Lower leg skin (tissue), 4 donors: ENCODE data around the gene TCHP. TPM values are rescaled to one million over a fixed set of nuclear protein-coding genes. Genes with fewer than 3 reads are reported as not detected.

ENCODE experiments used
- DNase-seq, 2 donors: peaks; one replicate each; pipeline ENCODE4 v3.0.0-alpha.2; 2019; ENCODE audit warnings: low spot score in 2 of 2
- H3K4me3 ChIP-seq: fragments of 200-600 bp; sonication (generic); 2 replicates; pipeline ENCODE4 v1.5.1; 2017; ENCODE audit warnings: mild to moderate bottlenecking, low read depth; ENCODE audit not compliant: poor library complexity, severe bottlenecking
- CTCF ChIP-seq, 3 donors: fragments of 450-650 bp; IDR thresholded peaks; one replicate each; pipeline ENCODE4 v1.5.1; 2016; ENCODE audit warnings: antibody characterized with exemption in 3 of 3, mild to moderate bottlenecking in 3 of 3, moderate library complexity in 2 of 3
- POLR2A ChIP-seq, 2 donors: fragments of 450-650 bp; IDR thresholded peaks; one replicate each; pipeline ENCODE4 v1.6.1; 2016 to 2017; ENCODE audit warnings: antibody characterized with exemption in 2 of 2, mild to moderate bottlenecking in 1 of 2, moderate library complexity in 1 of 2
- WGBS, 2 donors: methylation state at CpG; one replicate each; pipeline ENCODE4 v1.1.5; 2018; 5-methylcytosine and 5-hydroxymethylcytosine counted together
- intact Hi-C: fragments of 100-400 bp; cut with DNase I; formaldehyde crosslinking; loops from one replicate; pipeline ENCODE4 v1.15.0; 2023; ENCODE audit warnings: low total_unique reads
- total RNA-seq, 4 donors: library from RNA; depleted of rRNA; stranded (reverse); fragments of >200 nt; gene quantifications; one replicate each; pipeline ENCODE4 v1.1.0, GENCODE V29; 2016

The TCHP gene
- total RNA-seq, 4 donors from 2014 or later = 28.3 to 61.5 (median 36.3) TPM

- no peak for DNase-seq
- WGBS, 2 donors = 63 to 73% methylated on average over 3 of the region's 3 CpGs
- H3K4me3 ChIP-seq = no peak overlapping the region
- intact Hi-C loops = no loop called here
- no peak for TF ChIP-seq CTCF (IDR thresholded peaks at IDR 0.05)
- TF ChIP-seq POLR2A (IDR thresholded peaks at IDR 0.05) = no peak
These were observed 21.8 kb upstream of the TCHP start for GRCh38 chr12:109878247-109878625.

GRCh38 chr12:109878749-109879148, 21.3 kb upstream of the TCHP start:
- WGBS, 2 donors = 29 to 54% methylated on average over 7 of the region's 7 CpGs
- no peak for DNase-seq

GRCh38 chr12:109879351-109880042, 20.6 kb upstream of the TCHP start:
- intact Hi-C loops = no loop called here
- no peak for DNase-seq
- H3K4me3 ChIP-seq = peak overlapping the region; percentile 39
- 1 to 2% methylated on average over 13 of the region's 13 CpGs for WGBS, 2 donors
- TF ChIP-seq CTCF (IDR thresholded peaks at IDR 0.05) (no peak), POLR2A (IDR thresholded peaks at IDR 0.05) (no peak)

More at GRCh38 chr12:109878749-109879148, 21.3 kb upstream of the TCHP start:
- no peak for TF ChIP-seq CTCF (IDR thresholded peaks at IDR 0.05)
- intact Hi-C loops = no loop called here
- H3K4me3 ChIP-seq = peak overlapping the region; percentile 39

- peak within 1 kb of the TSS; percentile 39 for H3K4me3 ChIP-seq
- DNase-seq = peak; percentile 67 to 96
- intact Hi-C loops = no loop called here
- no peak for TF ChIP-seq POLR2A (IDR thresholded peaks at IDR 0.05)
- WGBS, 2 donors = 0 to 1% methylated on average over 20 to 34 of the region's 92 CpGs
These were observed 19.8 kb upstream of the TCHP start, which contains the start of gene GLTP for GRCh38 chr12:109880043-109880931. GLTP (minus strand) TSS chr12:109880541; CDS start chr12:109880374, 167 bp downstream.

GRCh38 chr12:109880938-109881337, 19.1 kb upstream of the TCHP start:
- intact Hi-C loops = no loop called here
- TF ChIP-seq POLR2A (IDR thresholded peaks at IDR 0.05) (no peak), CTCF (IDR thresholded peaks at IDR 0.05) (no peak)
- no peak for DNase-seq
- no peak overlapping the region for H3K4me3 ChIP-seq
- 10 to 11% methylated on average over 9 of the region's 9 CpGs for WGBS, 2 donors

GRCh38 chr12:109881752-109882151, 18.3 kb upstream of the TCHP start:
- intact Hi-C loops = no loop called here

More at GRCh38 chr12:109881752-109882151, 18.3 kb upstream of the TCHP start:
- H3K4me3 ChIP-seq = no peak overlapping the region
- TF ChIP-seq POLR2A (IDR thresholded peaks at IDR 0.05) (no peak), CTCF (IDR thresholded peaks at IDR 0.05) (no peak)
- 72 to 92% methylated on average over 2 of the region's 2 CpGs for WGBS, 2 donors
- DNase-seq = no peak
